HPDE6-E6E7 (cell line): ENCODE results near the gene GPC1.

ENCODE experiments used
- DNase-seq: peaks from one replicate; pipeline ENCODE4 v3.0.0; 2011; ENCODE audit warnings: missing footprints; ENCODE audit errors: extremely low spot score

The GPC1 gene

GRCh38 chr2:240456447-240457222 lies 21.2 kb downstream of the GPC1 start:
- DNase-seq = no peak

GRCh38 chr2:240457223-240458043 lies 22.0 kb downstream of the GPC1 start:
- no peak for DNase-seq

- DNase-seq = no peak
Measured at GRCh38 chr2:240458044-240458899, 22.8 kb downstream of the GPC1 start.

GRCh38 chr2:240458900-240459391 lies 23.5 kb downstream of the GPC1 start:
- DNase-seq = no peak

DNA sequence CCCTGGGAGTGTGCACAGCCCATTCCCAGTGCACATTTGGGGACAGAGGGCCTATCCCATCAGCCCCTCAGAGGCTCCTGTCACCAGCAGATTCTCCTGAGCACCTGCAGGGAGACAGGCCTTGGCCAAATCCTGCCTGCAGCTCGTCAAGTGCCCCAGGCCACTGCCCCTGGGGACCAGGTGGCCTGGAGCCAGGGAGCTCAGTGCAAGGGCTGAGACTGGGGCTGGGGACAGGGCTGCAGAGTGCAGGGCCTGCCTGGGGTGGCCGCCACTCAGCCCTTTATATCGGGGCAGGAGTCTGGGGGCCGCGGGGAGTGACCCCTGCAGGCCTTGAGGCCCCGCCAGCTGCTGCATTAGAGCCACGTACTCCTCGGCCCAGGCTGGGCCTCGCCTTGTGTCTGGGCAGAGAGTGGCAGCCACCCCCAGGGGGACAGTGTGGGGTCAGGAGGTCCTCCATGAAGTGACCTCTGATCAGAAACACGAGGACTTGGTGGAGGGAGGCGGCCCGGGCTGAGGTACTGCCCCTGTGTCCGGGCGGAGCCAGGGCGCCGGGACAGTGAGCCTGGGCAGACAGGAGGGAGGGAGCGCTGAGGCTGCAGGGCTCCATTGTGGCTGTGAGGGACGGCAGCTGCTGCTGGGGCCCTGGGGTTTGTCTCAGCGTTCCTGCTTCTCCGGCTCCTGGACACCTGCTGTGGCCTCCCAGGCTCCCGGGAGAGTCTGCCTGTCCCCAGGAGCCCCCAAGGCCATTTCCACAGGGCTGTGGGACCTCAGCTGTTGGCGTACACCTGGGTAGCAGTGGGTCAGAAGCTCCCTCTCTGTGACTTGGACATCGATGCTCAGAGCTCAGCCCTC lies 24.2 kb downstream of the GPC1 start:
- DNase-seq = no peak

DNA sequence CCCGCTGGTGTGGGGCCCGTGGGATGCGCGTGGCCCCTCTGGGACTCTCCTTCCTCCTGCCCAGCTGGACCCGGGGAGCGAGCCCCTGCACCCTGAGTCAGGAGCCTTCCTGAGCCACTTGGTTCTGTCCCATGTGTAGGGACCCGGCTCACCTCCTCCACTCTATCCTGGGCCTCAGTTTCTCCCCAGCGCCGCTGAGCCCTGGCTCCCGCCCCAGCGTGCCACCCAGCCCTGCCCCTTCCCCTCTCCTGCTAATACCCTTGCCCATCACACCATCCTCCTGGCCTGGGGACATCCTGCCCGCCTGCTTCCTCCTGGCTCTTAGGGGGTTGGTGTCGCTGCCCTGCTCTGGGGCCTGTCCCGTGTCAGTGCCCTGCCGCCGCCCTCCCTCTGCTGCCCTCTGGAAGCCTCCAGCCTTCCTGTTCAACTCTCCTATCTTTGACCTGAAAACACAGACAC lies 24.8 kb downstream of the GPC1 start:
- no peak for DNase-seq

DNA sequence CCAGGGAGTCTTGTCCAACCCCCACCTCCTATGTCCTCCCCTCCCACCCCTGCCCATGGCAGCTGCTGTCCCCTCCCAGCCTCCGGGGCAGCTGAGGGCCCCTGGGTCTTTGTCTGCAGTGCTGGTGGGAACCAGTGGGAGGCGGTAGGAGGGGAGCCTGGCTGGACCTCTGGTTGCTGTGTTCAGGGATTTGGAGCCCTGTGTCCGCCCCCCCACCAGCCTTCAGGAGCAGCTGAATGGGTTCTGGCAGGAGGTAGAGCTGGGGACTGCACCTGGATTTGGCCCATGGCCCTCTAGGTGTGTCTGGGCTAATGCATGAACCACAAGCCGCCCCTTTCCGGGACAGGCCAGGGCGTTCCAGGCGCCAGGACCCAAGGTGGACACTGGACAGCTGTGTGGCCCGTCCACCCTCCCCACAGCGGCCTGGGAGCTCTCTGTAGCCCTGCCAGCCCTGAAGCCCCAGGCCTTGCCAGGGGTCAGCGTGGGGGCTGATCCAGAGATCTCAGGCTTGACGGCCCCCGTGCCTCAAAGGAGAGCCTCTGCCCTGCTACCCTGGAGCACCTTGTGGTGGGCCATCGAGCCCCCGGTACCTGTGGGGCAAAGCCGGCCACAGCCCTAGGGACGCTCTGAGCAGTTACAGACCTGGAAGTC lies 25.4 kb downstream of the GPC1 start:
- no peak for DNase-seq

GRCh38 chr2:240461471-240462072 lies 26.1 kb downstream of the GPC1 start:
- no peak for DNase-seq

DNA sequence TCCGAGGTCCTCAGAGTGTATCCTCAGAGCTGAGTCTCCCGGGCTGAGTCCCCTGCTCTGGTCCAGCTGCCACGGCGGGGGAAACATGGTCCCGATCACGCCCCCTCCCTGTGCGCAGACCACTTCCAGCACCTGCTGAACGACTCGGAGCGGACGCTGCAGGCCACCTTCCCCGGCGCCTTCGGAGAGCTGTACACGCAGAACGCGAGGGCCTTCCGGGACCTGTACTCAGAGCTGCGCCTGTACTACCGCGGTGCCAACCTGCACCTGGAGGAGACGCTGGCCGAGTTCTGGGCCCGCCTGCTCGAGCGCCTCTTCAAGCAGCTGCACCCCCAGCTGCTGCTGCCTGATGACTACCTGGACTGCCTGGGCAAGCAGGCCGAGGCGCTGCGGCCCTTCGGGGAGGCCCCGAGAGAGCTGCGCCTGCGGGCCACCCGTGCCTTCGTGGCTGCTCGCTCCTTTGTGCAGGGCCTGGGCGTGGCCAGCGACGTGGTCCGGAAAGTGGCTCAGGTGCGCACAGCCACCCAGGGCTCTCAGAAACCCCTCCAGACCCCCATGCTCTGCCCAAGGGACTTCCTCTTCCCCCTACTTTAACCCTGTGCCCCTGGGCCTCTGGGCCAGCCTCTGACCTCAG lies 26.7 kb downstream of the GPC1 start:
- DNase-seq = no peak

GRCh38 chr2:240462707-240463273 lies 27.3 kb downstream of the GPC1 start:
- DNase-seq = no peak

GRCh38 chr2:240463274-240463865 lies 27.9 kb downstream of the GPC1 start:
- DNase-seq = no peak

DNA sequence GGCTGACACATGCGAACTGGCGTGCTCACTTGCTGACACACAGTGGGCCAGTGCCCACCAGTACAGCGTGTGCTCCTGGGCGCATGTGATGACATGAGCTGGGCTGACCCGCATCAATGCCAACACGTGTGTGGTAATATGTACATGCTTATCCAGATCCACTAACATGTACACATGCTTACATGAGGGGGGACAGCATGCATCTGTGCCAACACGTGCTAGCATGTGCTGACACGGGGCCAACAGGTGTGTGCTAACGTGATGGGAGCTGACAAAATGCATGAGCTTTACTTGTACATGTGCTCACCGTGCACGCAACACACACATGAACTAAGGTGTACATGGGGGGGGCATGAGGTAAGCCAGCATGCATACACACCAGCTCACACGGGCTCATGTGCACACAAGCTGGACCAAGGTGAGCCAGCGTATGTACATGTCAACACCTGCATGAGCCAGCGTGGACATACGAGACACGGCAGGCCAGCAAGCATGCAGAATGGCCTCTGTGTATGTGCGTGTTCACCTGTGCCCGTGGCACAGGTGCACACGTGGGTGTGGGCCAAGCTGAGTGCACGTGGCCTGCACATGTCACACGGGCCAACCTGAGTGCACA lies 28.5 kb downstream of the GPC1 start:
- no peak for DNase-seq

DNA sequence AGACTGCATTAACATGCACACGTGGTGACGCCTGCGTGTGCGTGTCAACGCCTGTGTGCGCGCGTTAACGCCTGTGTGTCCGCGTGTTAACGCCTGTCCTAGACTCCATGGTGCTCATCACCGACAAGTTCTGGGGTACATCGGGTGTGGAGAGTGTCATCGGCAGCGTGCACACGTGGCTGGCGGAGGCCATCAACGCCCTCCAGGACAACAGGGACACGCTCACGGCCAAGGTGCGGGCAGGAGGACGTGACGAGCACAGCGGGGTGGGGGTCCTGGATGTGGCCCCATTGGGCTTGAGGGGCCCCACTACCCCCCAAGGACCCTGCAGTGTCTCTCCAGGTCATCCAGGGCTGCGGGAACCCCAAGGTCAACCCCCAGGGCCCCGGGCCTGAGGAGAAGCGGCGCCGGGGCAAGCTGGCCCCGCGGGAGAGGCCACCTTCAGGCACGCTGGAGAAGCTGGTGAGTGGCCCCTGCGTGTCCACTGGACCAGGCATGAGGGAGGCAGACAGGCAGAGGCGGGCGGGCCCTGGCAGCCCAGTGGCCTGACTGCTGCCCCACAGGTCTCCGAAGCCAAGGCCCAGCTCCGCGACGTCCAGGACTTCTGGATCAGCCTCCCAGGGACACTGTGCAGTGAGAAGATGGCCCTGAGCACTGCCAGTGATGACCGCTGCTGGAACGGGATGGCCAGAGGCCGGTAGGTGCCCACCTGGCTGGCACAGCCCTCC lies 29.2 kb downstream of the GPC1 start:
- DNase-seq = no peak

GRCh38 chr2:240465268-240465764 lies 29.9 kb downstream of the GPC1 start:
- DNase-seq = no peak

GRCh38 chr2:240465765-240466578 lies 30.5 kb downstream of the GPC1 start:
- DNase-seq = no peak

- DNase-seq = no peak
Measured at GRCh38 chr2:240466579-240467148, 31.2 kb downstream of the GPC1 start.
